ENCODE data around the gene UNC45A.

UNC45A gene

GRCh38 chr15:90941038-90941437 is 6.0 kb downstream of the UNC45A start:
- ChIA-PET POLR2A (interaction anchor here (2.4 kb wide), 1 partner anchor 14 kb away, joined by 14 read pairs; the partner anchor contains the start of gene RCCD1), CTCF (interaction anchor here (4.1 to 5.1 kb wide), 2 partner anchors 8 to 16 kb away, joined by 26 to 60 read pairs; partner anchors contain the start of genes HDDC3 and UNC45A)
- Histone ChIP-seq H3K36me3 (ENCODE audit: control insufficient read depth in 2 of 2, insufficient read depth in 1 of 2, low read length in 2 of 2) (peaks cover 74 to 88% of the 10 kb centered on the region in 2 experiments), H3K4me3 (ENCODE audit: low read depth, low read length) (no peak overlapping the region), H3K27ac (ENCODE audit: extremely low read depth, low read depth, low read length) (no peak overlapping the region), H3K4me1 (ENCODE audit: control insufficient read depth, insufficient read depth, low read length) (no peaks in the 10 kb centered on the region), H3K9me3 (ENCODE audit: control insufficient read depth, insufficient read depth, low read depth, low read length) (no peaks in the 10 kb centered on the region)
- TF ChIP-seq PRDM2 (tag by site-specific recombination; IDR thresholded peaks at IDR 0.05; ENCODE audit: borderline replicate concordance): no peak
- TF ChIP-seq ZSCAN4 (tag by site-specific recombination; IDR thresholded peaks at IDR 0.05): no peak
- no peak for TF ChIP-seq ZFP37 (tag by site-specific recombination; IDR thresholded peaks at IDR 0.05)
- no peak for TF ChIP-seq ZNF133 (tag by site-specific recombination; IDR thresholded peaks at IDR 0.05)
- TF ChIP-seq ZBTB7A (tag by site-specific recombination; IDR thresholded peaks at IDR 0.05; ENCODE audit: low read depth): no peak
- no peak for TF ChIP-seq ZNF768 (tag by site-specific recombination; IDR thresholded peaks at IDR 0.05)
- TF ChIP-seq ZNF792 (tag by site-specific recombination; IDR thresholded peaks at IDR 0.05): no peak
- no peak for TF ChIP-seq KLF8 (tag by site-specific recombination; IDR thresholded peaks at IDR 0.05)
- TF ChIP-seq ZNF596 (tag by site-specific recombination; IDR thresholded peaks at IDR 0.05): no peak
- no peak for TF ChIP-seq ZNF26 (tag by site-specific recombination; IDR thresholded peaks at IDR 0.05)
- no peak for TF ChIP-seq ZBTB20 (tag by site-specific recombination; IDR thresholded peaks at IDR 0.05)
- no peak for TF ChIP-seq ZNF837 (tag by site-specific recombination; IDR thresholded peaks at IDR 0.05)
- TF ChIP-seq KLF9 (tag by site-specific recombination; IDR thresholded peaks at IDR 0.05; ENCODE audit: low read depth): no peak
- no peak for TF ChIP-seq ZBTB48 (tag by site-specific recombination; IDR thresholded peaks at IDR 0.05)
- TF ChIP-seq EGR2 (tag by site-specific recombination; IDR thresholded peaks at IDR 0.05; ENCODE audit: low read depth): no peak
- no peak for TF ChIP-seq KLF10 (tag by site-specific recombination; IDR thresholded peaks at IDR 0.05)
- TF ChIP-seq ZNF416 (tag by site-specific recombination; IDR thresholded peaks at IDR 0.05): no peak
- no peak for TF ChIP-seq ZNF16 (tag by site-specific recombination; IDR thresholded peaks at IDR 0.05; ENCODE audit: low read depth)
- no peak for TF ChIP-seq ZNF132 (tag by site-specific recombination; IDR thresholded peaks at IDR 0.05; ENCODE audit: borderline replicate concordance)
- TF ChIP-seq ZNF398 (tag by site-specific recombination; IDR thresholded peaks at IDR 0.05): no peak
